ENCODE measurements around the gene RHEBL1. TPM values are rescaled to one million over a fixed set of nuclear protein-coding genes. Genes with fewer than 3 reads are reported as not detected.

The RHEBL1 gene
- polyA plus RNA-seq, 1 experiment, result 0.51 TPM

- Histone ChIP-seq H3K27me3 (ENCODE audit: control insufficient read depth, insufficient read depth, low read length) (no peaks in the 10 kb centered on the region), H3K27ac (ENCODE audit: low read depth, low read length) (no peak overlapping the region), H3K4me3 (ENCODE audit: low read depth, low read length) (no peak overlapping the region), H3K9me3 (ENCODE audit: control insufficient read depth, insufficient read depth, low read length) (no peaks in the 10 kb centered on the region; the same call in 1 of the 2 replicates)
- DNase-seq (ENCODE audit: low read depth, low spot score), result no peak
- CTCF ChIA-PET, result interaction anchor here (3.1 kb wide), 1 partner anchor 10 kb away, joined by 12 read pairs; no protein-coding TSS in a partner anchor
- POLR2A ChIA-PET, result no interaction called here
- no peak for TF ChIP-seq CTCF (IDR thresholded peaks at IDR 0.05; ENCODE audit: low read depth, low read length)
Measured at GRCh38 chr12:49054096-49054495, 15.7 kb downstream of the RHEBL1 start.

- no peak overlapping the region for H3K27ac ChIP-seq (ENCODE audit: low read depth, low read length)
- H3K9me3 ChIP-seq (ENCODE audit: control insufficient read depth, insufficient read depth, low read length), result no peaks in the 10 kb centered on the region; the same call in 1 of the 2 replicates
- CTCF ChIA-PET, result interaction anchor here (0.6 kb wide), 1 partner anchor 9 kb away, joined by 3 read pairs; no protein-coding TSS in a partner anchor
- no peaks in the 10 kb centered on the region for H3K27me3 ChIP-seq (ENCODE audit: control insufficient read depth, insufficient read depth, low read length)
- no peak overlapping the region for H3K4me3 ChIP-seq (ENCODE audit: low read depth, low read length)
- no peak for TF ChIP-seq CTCF (IDR thresholded peaks at IDR 0.05; ENCODE audit: low read depth, low read length)
- DNase-seq (ENCODE audit: low read depth, low spot score), result no peak
- POLR2A ChIA-PET, result no interaction called here
Measured at GRCh38 chr12:49052451-49053208, 17.1 kb downstream of the RHEBL1 start.

- DNase-seq (ENCODE audit: low read depth, low spot score), result no peak
- POLR2A ChIA-PET, result no interaction called here
Measured at GRCh38 chr12:49051777-49052438, 17.9 kb downstream of the RHEBL1 start.

GRCh38 chr12:49051373-49051764 lies 18.4 kb downstream of the RHEBL1 start:
- Histone ChIP-seq H3K27ac (ENCODE audit: low read depth, low read length) (no peak overlapping the region), H3K27me3 (ENCODE audit: control insufficient read depth, insufficient read depth, low read length) (no peaks in the 10 kb centered on the region), H3K4me3 (ENCODE audit: low read depth, low read length) (no peak overlapping the region), H3K9me3 (ENCODE audit: control insufficient read depth, insufficient read depth, low read length) (no peaks in the 10 kb centered on the region; the same call in 1 of the 2 replicates)
- CTCF ChIA-PET, result no interaction called here
- POLR2A ChIA-PET, result no interaction called here
- TF ChIP-seq CTCF (IDR thresholded peaks at IDR 0.05; ENCODE audit: low read depth, low read length), result no peak
- no peak for DNase-seq (ENCODE audit: low read depth, low spot score)

More at GRCh38 chr12:49051777-49052438, 17.9 kb downstream of the RHEBL1 start:
- no peak overlapping the region for H3K4me3 ChIP-seq (ENCODE audit: low read depth, low read length)
- no peak for TF ChIP-seq CTCF (IDR thresholded peaks at IDR 0.05; ENCODE audit: low read depth, low read length)
- H3K27ac ChIP-seq (ENCODE audit: low read depth, low read length), result no peak overlapping the region
- CTCF ChIA-PET, result interaction anchor here (0.6 kb wide), 1 partner anchor 8 kb away, joined by 3 read pairs; no protein-coding TSS in a partner anchor
- no peaks in the 10 kb centered on the region; the same call in 1 of the 2 replicates for H3K9me3 ChIP-seq (ENCODE audit: control insufficient read depth, insufficient read depth, low read length)
- no peaks in the 10 kb centered on the region for H3K27me3 ChIP-seq (ENCODE audit: control insufficient read depth, insufficient read depth, low read length)
